K562 (cell line): ENCODE measurements around the gene PHYKPL.

ENCODE experiments used
- GABPB2 ChIP-seq: fragments of 250-450 bp; sonication (Bioruptor Pico); conservative IDR thresholded peaks from 2 replicates; pipeline ENCODE4 v1.5.1; 2021; ENCODE audit warnings: mild to moderate bottlenecking
- HNRNPUL1 ChIP-seq: fragments of 200-400 bp; formaldehyde crosslinking; IDR thresholded peaks from 2 replicates; pipeline ENCODE4 v1.6.1; 2017; ENCODE audit warnings: low read length
- MAX ChIP-seq: sonication (generic); formaldehyde crosslinking; IDR thresholded peaks from 2 replicates; pipeline ENCODE4 v1.9.0; 2022; ENCODE audit warnings: mild to moderate bottlenecking, missing genetic modification reagents
- MXI1 ChIP-seq: IDR thresholded peaks from 2 replicates; pipeline ENCODE4 v1.6.1; 2011; ENCODE audit warnings: low read depth, mild to moderate bottlenecking, improper control_type of control experiment, low read length
- RCOR1 ChIP-seq, 2 experiments: IDR thresholded peaks; 2 replicates each; pipeline ENCODE4 v1.6.1; 2012; ENCODE audit warnings: low read depth in 2 of 2, low read length in 2 of 2, borderline replicate concordance in 1 of 2, improper control_type of control experiment in 1 of 2
- SNRNP70 ChIP-seq: fragments of 200-400 bp; formaldehyde crosslinking; optimal IDR thresholded peaks from 2 replicates; pipeline ENCODE3; 2017; ENCODE audit warnings: low read depth, low read length
- ZFX ChIP-seq: sonication (generic); formaldehyde crosslinking; IDR thresholded peaks from 2 replicates; pipeline ENCODE4 v1.8.0; 2022; ENCODE audit warnings: mild to moderate bottlenecking, missing genetic modification reagents, moderate library complexity
- ZNF232 ChIP-seq: sonication (generic); formaldehyde crosslinking; IDR thresholded peaks from 2 replicates; pipeline ENCODE4 v1.8.0; 2022; ENCODE audit warnings: mild to moderate bottlenecking, missing genetic modification reagents
- ZNF263 ChIP-seq: sonication (generic); formaldehyde crosslinking; IDR thresholded peaks from 2 replicates; pipeline ENCODE4 v1.8.0; 2022; ENCODE audit warnings: mild to moderate bottlenecking, missing genetic modification reagents, borderline replicate concordance
- ZNF76 ChIP-seq: fragments of 250-450 bp; sonication (Bioruptor Pico); IDR thresholded peaks from 2 replicates; pipeline ENCODE4 v1.4.0; 2020; ENCODE audit warnings: mild to moderate bottlenecking, moderate library complexity, borderline replicate concordance

DNA sequence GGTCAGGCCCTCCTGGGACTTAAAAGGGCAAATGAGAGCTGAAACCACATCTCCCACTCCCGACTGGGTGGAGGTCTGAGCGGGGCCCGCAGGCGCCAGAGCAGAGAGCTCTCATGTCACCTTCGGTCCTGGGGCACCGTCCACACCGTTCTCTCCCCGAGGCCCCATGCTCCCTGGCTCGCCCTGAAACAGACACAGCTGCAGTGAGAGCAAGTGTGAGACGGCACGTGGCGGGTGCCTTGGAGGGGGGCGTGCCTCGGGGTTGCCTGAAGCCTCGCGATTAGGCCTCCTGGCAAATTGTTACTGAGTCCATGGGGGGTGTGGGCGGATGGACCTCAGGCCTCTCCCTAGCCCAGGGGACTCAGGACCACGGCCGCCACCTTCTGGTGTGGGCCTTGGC, 24.1 kb upstream of the PHYKPL start:
- TF ChIP-seq SNRNP70 = no peak
- TF ChIP-seq ZNF263 (CRISPR knock-in tag) = no peak
- no peak for TF ChIP-seq ZNF232
- no peak for TF ChIP-seq HNRNPUL1
- peak; percentile 60 for TF ChIP-seq MAX (CRISPR knock-in tag)
- TF ChIP-seq ZNF76 (CRISPR knock-in tag) = no peak
- no peak for TF ChIP-seq ZFX (CRISPR knock-in tag)
- TF ChIP-seq MXI1 = no peak
- TF ChIP-seq GABPB2 (CRISPR knock-in tag) = no peak
- no peak for TF ChIP-seq RCOR1 (IDR thresholded peaks at IDR 0.05; ENCODE audit: borderline replicate concordance in 1 of 2, low read depth in 2 of 2, low read length in 2 of 2)
